Heart right ventricle (tissue), 16 donors: ENCODE results near the gene PRTFDC1. TPM values are rescaled to one million over a fixed set of nuclear protein-coding genes. Genes with fewer than 3 reads are reported as not detected.

Experiments
- ATAC-seq, 8 donors: fragments of 200-7000 bp; cut with Tn5 transposase; one replicate each; pipeline ENCODE4 v1.9.1; 2020; ENCODE audit warnings: mild to moderate bottlenecking in 8 of 8, moderate library complexity in 8 of 8, moderate number of reproducible peaks in 1 of 8
- DNase-seq, 2 donors: peaks; one replicate each; pipeline ENCODE4 v3.0.0-alpha.2; 2020
- H3K27ac ChIP-seq, 10 donors: fragments of 200-600 bp; sonication (generic) in 2 of 10; one replicate each; pipeline versions ENCODE4 v1.5.0 to v1.8.0; 2020 to 2022; ENCODE audit warnings: mild to moderate bottlenecking in 3 of 10
- H3K27me3 ChIP-seq, 7 donors: fragments of 200-600 bp; one replicate each; pipeline ENCODE4 v1.8.0; 2021 to 2022; ENCODE audit warnings: mild to moderate bottlenecking in 2 of 7
- H3K36me3 ChIP-seq, 9 donors: fragments of 200-600 bp; sonication (generic) in 1 of 9; one replicate each; pipeline versions ENCODE4 v1.5.0 to v1.8.0; 2020 to 2022; ENCODE audit warnings: mild to moderate bottlenecking in 2 of 9
- H3K4me1 ChIP-seq, 9 donors: fragments of 200-600 bp; sonication (generic) in 1 of 9; one replicate each; pipeline versions ENCODE4 v1.5.0 to v1.8.0; 2020 to 2022; ENCODE audit warnings: mild to moderate bottlenecking in 4 of 9
- H3K4me3 ChIP-seq, 10 donors: fragments of 200-600 bp; sonication (generic) in 2 of 10; one replicate each; pipeline versions ENCODE4 v1.5.0 to v1.8.0; 2020 to 2022; ENCODE audit warnings: mild to moderate bottlenecking in 7 of 10, moderate library complexity in 2 of 10
- H3K9me3 ChIP-seq, 11 donors: fragments of 200-600 bp in 10 of 11; sonication (generic) in 2 of 11; one replicate each; pipeline versions ENCODE4 v1.5.0 to v1.8.0; 2013 to 2022; ENCODE audit warnings: mild to moderate bottlenecking in 2 of 11, control low read depth in 1 of 11, moderate library complexity in 1 of 11
- WGBS, 2 donors: extraction: QIAGEN DNeasy Blood & Tissue Kit; methylation state at CpG; one replicate each; pipeline ENCODE4 v1.1.7; 2013; ENCODE audit warnings: inconsistent platforms in 1 of 2; 5-methylcytosine and 5-hydroxymethylcytosine counted together
- intact Hi-C, 10 donors: fragments of 100-400 bp; cut with DNase I; formaldehyde crosslinking; loops; one replicate each; pipeline versions ENCODE4 v1.11.1 to v1.14.2; 2022
- polyA plus RNA-seq, 2 donors: library from polyadenylated mRNA; stranded (reverse); fragments of 200-250 nt; gene quantifications; one replicate each; pipeline ENCODE4 v1.2.3, GENCODE V29; 2013
- total RNA-seq, 10 donors: library from RNA; stranded (reverse); fragmentation: NEBNext Ultra II Directional in 3 of 10; extraction: Animal tissue kit (Norgen Biotek cat#: 25700) in 3 of 10; gene quantifications; one replicate each; pipeline versions ENCODE4 v1.2.1 to v1.2.4, GENCODE V29; 2021 to 2023
- TF ChIP-seq, protein P1 (sequence below), 9 donors: fragments of 200-600 bp; sonication (generic) in 2 of 9; IDR thresholded peaks; one replicate each; pipeline versions ENCODE4 v1.5.0 to v1.8.0; 2021 to 2022; ENCODE audit warnings: antibody characterized with exemption in 9 of 9, mild to moderate bottlenecking in 5 of 9, moderate library complexity in 1 of 9
- donor health status: Arrhythmogenic right ventricular cardiomyopathy.
- donor health status: ischemic (EF 13 %, LVEDD 7.1; RV severe dilation, severe dysfunction).
- donor health status: healthy with polysubstance abuse.
- donor health status: DM: no; HTN: yes; CAD: no.
- donor health status: DM: no; HTN: no; CAD: no.
- donor health status: ischemic (EF 25% LVEDD 6.9; RV normal size, moderate dysfunction).
- donor health status: ischemic (EF 25% LVEDD 5.7; RV mildly dilated, moderate dysfunction).
- donor health status: healthy.
- donor health status: DM: yes; HTN: yes; CAD: no.
- donor health status: Ischemic cardiomyopathy.
- donor health status: ischemic (EF 35%, LVEDD 5.7; RV mildly dilated, moderate dysfunction).
- donor health status: nonischemic (EF 11% LVEDD 7.7; RV severe dilation, severe dysfunction).
- donor health status: DM: yes; HTN: yes; CAD: no.
- donor health status: PGD.
- donor health status: ischemic (EF 29% LVEDD 5.4; RV normal size, mild dysfunction).
- donor health status: nonischemic (EF 23%, LVEDD 6.1; RV moderate dilation, normal function).

The PRTFDC1 gene
- total and polyA plus RNA-seq, 12 donors: 2.5 to 11.4 (median 5.0) TPM

- no peak for ATAC-seq
- Histone ChIP-seq H3K4me3 (no peak overlapping the region), H3K4me1 (peaks cover 0 to 14% (median 7%) of the 10 kb centered on the region in 9 donors), H3K27me3 (no peaks in the 10 kb centered on the region), H3K9me3 (no peaks in the 10 kb centered on the region), H3K36me3 (no peaks in the 10 kb centered on the region), H3K27ac (no peak overlapping the region)
- no peak for DNase-seq
- 72 to 78% methylated on average over 2 of the region's 2 CpGs for WGBS, 2 donors
- intact Hi-C loops: no loop called here
- TF ChIP-seq, protein P1, sequence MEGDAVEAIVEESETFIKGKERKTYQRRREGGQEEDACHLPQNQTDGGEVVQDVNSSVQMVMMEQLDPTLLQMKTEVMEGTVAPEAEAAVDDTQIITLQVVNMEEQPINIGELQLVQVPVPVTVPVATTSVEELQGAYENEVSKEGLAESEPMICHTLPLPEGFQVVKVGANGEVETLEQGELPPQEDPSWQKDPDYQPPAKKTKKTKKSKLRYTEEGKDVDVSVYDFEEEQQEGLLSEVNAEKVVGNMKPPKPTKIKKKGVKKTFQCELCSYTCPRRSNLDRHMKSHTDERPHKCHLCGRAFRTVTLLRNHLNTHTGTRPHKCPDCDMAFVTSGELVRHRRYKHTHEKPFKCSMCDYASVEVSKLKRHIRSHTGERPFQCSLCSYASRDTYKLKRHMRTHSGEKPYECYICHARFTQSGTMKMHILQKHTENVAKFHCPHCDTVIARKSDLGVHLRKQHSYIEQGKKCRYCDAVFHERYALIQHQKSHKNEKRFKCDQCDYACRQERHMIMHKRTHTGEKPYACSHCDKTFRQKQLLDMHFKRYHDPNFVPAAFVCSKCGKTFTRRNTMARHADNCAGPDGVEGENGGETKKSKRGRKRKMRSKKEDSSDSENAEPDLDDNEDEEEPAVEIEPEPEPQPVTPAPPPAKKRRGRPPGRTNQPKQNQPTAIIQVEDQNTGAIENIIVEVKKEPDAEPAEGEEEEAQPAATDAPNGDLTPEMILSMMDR (IDR thresholded peaks at IDR 0.05): no peak
Observed at GRCh38 chr10:24822590-24822989, 129.8 kb downstream of the PRTFDC1 start.

DNA sequence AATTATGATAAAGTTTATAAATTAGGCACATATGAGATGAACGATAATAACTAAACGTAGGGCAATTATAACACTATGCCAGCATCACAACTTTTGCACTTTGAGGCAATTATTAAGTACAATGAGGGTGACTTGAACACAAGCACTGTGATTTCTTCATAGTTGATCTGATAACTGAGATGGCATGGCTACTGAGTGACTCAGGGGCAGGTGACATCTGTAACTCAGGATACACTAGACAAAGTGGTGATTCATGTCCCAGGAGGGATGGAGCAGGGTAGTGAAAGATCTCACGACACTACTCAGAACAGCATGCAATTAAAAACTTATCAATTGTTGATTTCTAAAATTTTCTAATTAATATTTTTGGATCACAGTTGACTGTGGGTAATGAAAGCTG is 130.4 kb downstream of the PRTFDC1 start:
- H3K9me3 ChIP-seq: no peaks in the 10 kb centered on the region
- no peaks in the 10 kb centered on the region for H3K36me3 ChIP-seq
- no peak overlapping the region for H3K27ac ChIP-seq
- DNase-seq (no peak), ATAC-seq (no peak)
- 87 to 93% methylated on average over 3 of the region's 3 CpGs for WGBS, 2 donors
- intact Hi-C loops: no loop called here
- H3K4me3 ChIP-seq: no peak overlapping the region
- peaks cover 0 to 14% (median 7%) of the 10 kb centered on the region in 9 donors for H3K4me1 ChIP-seq
- H3K27me3 ChIP-seq: no peaks in the 10 kb centered on the region
- TF ChIP-seq, protein P1 (IDR thresholded peaks at IDR 0.05): no peak

GRCh38 chr10:24816868-24817396 is 135.5 kb downstream of the PRTFDC1 start:
- Histone ChIP-seq H3K4me3 (no peak overlapping the region), H3K9me3 (no peaks in the 10 kb centered on the region), H3K27me3 (no peaks in the 10 kb centered on the region), H3K27ac (no peak overlapping the region), H3K36me3 (no peaks in the 10 kb centered on the region), H3K4me1 (peaks cover 0 to 6% (median 0%) of the 10 kb centered on the region in 9 donors)
- WGBS, 2 donors: 90 to 96% methylated on average over 6 of the region's 6 CpGs
- DNase-seq (no peak), ATAC-seq (no peak)
- TF ChIP-seq, protein P1 (IDR thresholded peaks at IDR 0.05): no peak
- intact Hi-C loops: no loop called here

DNA sequence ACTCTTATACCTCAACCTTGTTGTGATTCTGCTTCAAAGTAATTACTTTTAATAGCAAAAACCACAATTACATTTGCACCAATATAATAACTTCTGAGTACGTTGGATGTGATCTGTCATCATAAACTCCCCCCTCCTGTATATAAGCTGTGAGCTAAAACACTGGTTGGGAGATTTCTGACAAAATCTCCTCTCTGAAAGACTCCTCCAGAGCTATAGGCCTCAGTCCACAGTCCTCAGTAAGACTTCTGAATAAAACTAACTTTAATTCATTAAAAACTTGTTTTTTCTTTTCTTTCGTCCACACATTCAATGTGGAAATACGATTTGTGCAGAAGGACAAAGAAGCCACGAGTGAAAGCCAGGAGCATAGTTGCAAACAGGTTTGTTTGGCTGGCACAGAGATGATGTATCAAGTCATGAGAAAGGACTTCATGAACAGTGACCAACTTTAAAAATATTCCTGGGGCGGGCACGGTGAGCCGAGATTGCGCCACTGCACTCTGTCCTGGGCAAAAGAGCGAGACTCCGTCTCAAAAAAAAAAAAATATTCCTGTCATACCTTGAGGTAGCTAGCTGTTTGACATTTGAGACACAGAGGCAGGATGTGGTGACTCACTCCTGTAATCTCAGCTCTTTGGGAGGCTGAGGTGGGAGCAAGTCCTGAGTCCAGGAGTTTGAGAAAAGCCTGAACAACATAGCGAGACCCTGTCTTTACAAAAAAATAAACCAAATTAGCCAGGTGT is 137.7 kb downstream of the PRTFDC1 start:
- intact Hi-C loops: no loop called here
- no peaks in the 10 kb centered on the region for H3K36me3 ChIP-seq
- ATAC-seq: no peak
- no peaks in the 10 kb centered on the region for H3K27me3 ChIP-seq
- H3K9me3 ChIP-seq: no peaks in the 10 kb centered on the region
- H3K27ac ChIP-seq: no peak overlapping the region
- TF ChIP-seq, protein P1 (IDR thresholded peaks at IDR 0.05): no peak
- H3K4me3 ChIP-seq: no peak overlapping the region
- DNase-seq: no peak
- WGBS, 2 donors: 88 to 92% methylated on average over 11 of the region's 11 CpGs
- H3K4me1 ChIP-seq: peaks cover 0 to 9% (median 0%) of the 10 kb centered on the region in 9 donors
